ENCODE measurements around the gene RSRC1.

Gene RSRC1

DNA sequence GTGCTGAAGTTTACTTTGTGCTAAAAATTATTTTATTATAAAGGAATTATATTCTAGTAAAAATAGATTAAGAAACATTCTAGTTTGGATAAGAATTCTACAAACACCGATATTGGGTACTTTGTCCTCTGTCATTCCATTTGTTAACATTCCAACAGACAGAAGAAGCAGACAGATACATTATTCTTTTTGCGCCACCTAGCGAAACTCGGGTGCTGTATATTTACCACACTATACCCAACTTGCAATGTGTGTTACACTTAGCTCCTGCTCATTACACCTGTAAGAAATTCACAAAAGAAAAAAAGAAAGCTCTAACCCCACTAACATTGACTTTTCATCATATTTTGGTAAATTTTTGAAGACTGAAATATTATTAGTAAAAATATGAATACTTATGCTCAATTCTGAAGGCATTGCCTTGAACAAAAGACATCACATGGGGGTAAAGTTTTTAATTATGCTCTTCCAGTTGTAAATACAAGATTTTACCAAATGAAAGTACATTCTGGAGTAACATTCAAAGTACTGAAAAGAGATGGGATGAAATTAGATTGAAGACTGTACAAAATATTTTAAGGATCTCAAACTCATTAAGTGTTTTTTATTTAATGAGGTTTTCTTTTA is 324.6 kb downstream of the RSRC1 start:
- Mint-ChIP-seq H3K9me3 (no peaks in the 10 kb centered on the region), H3K4me3 (no peak overlapping the region), H3K27me3 (no peaks in the 10 kb centered on the region), H3K36me3 (ENCODE audit: insufficient read depth) (no peaks in the 10 kb centered on the region), H3K4me1 (ENCODE audit: low read depth in 2 of 2) (no peaks in the 10 kb centered on the region), H3K27ac (no peak overlapping the region)
- no peak for ATAC-seq (replicated peaks)
- peak in 1 of 3 experiments; percentile 6 for DNase-seq

DNA sequence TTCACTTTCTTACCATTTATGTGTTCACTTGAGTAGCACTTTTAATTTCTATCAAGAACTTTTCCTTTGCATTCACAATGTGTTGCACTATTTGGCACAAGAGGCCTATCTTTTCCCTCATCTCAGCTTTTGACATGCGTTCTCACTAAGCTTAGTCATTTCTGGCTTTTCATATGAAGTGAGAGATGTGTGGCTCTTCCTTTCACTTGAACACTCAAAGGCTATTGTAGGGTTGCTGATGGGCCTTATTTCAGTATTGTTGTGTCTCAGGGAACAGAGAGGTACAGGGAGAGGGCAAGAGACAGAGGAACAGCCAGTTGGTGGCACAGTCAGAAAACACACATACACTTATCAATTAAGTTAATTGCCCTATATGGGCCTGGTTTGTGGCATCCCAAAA is 333.7 kb downstream of the RSRC1 start:
- Mint-ChIP-seq H3K4me1 (ENCODE audit: low read depth in 2 of 2) (no peaks in the 10 kb centered on the region), H3K9me3 (no peaks in the 10 kb centered on the region), H3K27ac (no peak overlapping the region), H3K4me3 (no peak overlapping the region), H3K36me3 (ENCODE audit: insufficient read depth) (no peaks in the 10 kb centered on the region), H3K27me3 (no peaks in the 10 kb centered on the region)
- DNase-seq (no peak), ATAC-seq (replicated peaks) (no peak)

DNA sequence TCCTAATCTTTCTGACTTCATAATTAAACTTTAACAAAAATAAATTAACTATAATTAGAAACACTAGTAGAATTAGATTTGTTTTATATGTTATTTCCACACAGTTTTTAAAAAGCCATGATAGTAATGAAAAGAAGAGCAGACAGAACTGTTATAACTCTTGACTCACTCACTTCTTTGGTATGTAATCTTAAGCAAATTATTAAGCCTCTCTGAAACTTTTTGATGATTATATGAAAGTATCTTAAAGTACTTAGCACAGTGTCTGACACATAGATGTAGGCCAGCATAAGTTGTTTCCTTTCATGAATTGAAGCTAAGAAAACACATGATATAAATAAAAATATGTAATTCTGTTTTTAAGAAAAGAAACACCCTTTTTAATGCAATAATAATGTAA is 337.5 kb downstream of the RSRC1 start:
- no peaks in the 10 kb centered on the region for H3K9me3 Mint-ChIP-seq
- ATAC-seq (replicated peaks), result no peak

DNA sequence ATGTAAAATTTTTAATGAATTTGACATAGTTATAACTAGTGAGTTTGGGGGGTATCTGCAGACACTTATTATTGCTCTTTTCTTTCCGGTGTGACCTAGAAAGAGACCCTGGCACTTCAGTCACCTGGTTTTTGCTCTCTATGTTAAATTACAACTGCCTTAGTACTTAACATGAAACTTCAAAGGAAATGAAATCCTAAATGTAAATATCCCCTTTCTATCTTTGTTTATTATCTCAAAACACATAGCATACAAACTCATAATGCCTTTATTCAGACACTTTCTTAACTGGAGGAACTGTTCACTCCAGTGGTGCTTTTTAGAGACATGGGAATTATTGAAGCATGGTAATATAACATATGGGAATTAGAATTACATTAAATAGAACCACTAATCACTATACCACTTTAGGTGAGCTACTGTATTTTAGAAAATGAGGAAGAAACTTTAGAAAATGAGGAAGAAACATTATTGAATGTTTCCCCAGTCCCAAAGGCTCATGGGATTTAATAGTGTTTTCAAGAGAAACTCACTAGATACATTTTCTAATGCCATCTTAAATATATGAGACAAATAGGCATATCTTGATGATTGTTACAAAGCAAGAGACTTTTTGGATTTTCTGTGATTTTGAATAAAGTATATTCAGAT is 341.6 kb downstream of the RSRC1 start:
- Mint-ChIP-seq H3K36me3 (ENCODE audit: insufficient read depth) (no peaks in the 10 kb centered on the region), H3K27ac (no peak overlapping the region), H3K4me3 (no peak overlapping the region), H3K27me3 (no peaks in the 10 kb centered on the region), H3K4me1 (ENCODE audit: low read depth in 2 of 2) (no peaks in the 10 kb centered on the region), H3K9me3 (no peaks in the 10 kb centered on the region)
- DNase-seq (no peak), ATAC-seq (replicated peaks) (no peak)

More for the DNA sequence above, 337.5 kb downstream of the RSRC1 start:
- no peaks in the 10 kb centered on the region for H3K27me3 Mint-ChIP-seq
- no peaks in the 10 kb centered on the region for H3K4me1 Mint-ChIP-seq (ENCODE audit: low read depth in 2 of 2)
- no peaks in the 10 kb centered on the region for H3K36me3 Mint-ChIP-seq (ENCODE audit: insufficient read depth)
- no peak overlapping the region for H3K4me3 Mint-ChIP-seq
- H3K27ac Mint-ChIP-seq, result no peak overlapping the region
- DNase-seq, result no peak

DNA sequence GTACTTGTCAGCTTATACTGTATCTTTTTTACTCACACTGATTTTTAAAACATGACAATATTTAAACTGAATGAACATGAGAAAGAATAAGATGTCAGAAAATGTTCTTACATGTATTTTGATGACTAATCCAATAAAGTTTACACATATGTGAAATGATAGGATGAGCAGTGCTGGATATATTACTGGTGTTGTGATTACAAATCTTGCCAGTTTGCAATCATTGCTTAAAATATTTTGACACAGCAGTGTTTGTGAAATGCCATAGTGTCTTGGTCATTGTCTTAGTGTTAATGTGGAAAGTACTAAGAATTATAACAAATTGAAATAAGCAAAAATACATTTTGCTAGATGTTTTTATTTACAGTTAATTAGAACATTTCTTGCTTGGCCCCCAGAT is 342.4 kb downstream of the RSRC1 start:
- H3K27me3 Mint-ChIP-seq, result no peaks in the 10 kb centered on the region
- no peak for DNase-seq

DNA sequence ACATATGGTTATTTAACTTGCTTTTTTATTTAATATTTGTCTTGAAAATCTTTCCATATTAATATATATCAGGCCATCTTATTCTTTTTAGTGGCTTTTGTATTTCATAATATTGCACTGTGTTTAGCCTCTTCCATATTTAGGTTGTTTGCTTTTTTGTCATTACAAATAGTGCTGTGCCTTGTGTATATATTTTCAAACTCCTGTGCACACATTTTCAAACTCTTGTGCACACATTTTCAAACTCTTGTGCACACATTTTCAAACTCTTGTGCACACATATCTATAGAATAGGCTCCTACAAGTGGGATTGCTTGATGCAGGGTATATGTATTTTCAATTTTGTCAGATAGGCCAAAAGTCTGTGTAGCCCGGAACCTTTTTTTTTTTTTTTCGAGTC is 343.1 kb downstream of the RSRC1 start:
- DNase-seq, result no peak
- no peaks in the 10 kb centered on the region for H3K36me3 Mint-ChIP-seq (ENCODE audit: insufficient read depth)
- ATAC-seq (replicated peaks), result no peak
- H3K4me3 Mint-ChIP-seq, result no peak overlapping the region
- H3K27me3 Mint-ChIP-seq, result no peaks in the 10 kb centered on the region
- H3K4me1 Mint-ChIP-seq (ENCODE audit: low read depth in 2 of 2), result no peaks in the 10 kb centered on the region
- no peaks in the 10 kb centered on the region for H3K9me3 Mint-ChIP-seq
- no peak overlapping the region for H3K27ac Mint-ChIP-seq

More for the DNA sequence above, 342.4 kb downstream of the RSRC1 start:
- Mint-ChIP-seq H3K27ac (no peak overlapping the region), H3K4me1 (ENCODE audit: low read depth in 2 of 2) (no peaks in the 10 kb centered on the region), H3K36me3 (ENCODE audit: insufficient read depth) (no peaks in the 10 kb centered on the region), H3K4me3 (no peak overlapping the region), H3K9me3 (no peaks in the 10 kb centered on the region)
- ATAC-seq (replicated peaks), result no peak

DNA sequence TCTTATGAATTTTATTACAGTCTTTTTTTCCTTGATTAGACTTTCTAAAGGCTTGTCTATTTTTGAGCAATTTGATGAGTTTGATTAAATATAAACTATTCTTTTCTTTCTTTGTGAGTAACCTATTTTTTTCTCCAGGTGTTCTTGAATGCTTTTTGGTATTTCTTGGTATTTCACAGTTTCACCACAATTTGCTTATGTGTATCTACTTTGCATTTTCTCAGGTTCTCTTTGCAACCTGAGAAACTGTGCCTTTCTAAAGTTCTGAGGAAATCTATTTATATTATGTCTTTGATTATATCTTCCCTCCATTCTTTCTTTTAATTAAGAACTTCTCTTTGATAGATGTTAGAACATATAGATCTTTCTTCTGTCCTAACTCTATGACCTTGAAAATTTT is 344.0 kb downstream of the RSRC1 start:
- no peak overlapping the region for H3K27ac Mint-ChIP-seq
- no peaks in the 10 kb centered on the region for H3K9me3 Mint-ChIP-seq

DNA sequence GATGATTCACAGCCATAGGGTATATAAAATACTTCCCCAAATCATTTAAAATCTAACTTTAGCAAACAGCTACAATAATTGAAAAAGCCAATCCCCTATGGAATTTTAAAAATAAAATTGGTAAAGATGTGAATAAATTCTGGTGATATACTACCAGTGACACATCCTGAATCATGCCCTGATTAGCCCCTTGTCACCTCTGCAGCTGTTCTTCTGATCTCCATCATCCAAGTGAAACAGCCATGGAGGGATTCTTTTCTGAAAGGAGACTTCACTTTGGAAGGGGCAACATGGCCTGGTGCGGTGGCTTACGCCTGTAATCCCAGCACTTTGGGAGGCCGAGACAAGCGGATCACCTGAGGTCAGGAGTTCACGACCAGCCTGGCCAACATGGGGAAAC is 345.5 kb downstream of the RSRC1 start:
- no peak for DNase-seq
- Mint-ChIP-seq H3K4me3 (no peak overlapping the region), H3K27ac (no peak overlapping the region), H3K27me3 (no peaks in the 10 kb centered on the region), H3K4me1 (ENCODE audit: low read depth in 2 of 2) (no peaks in the 10 kb centered on the region), H3K9me3 (no peaks in the 10 kb centered on the region), H3K36me3 (ENCODE audit: insufficient read depth) (no peaks in the 10 kb centered on the region)
- no peak for ATAC-seq (replicated peaks)

More for the DNA sequence above, 344.0 kb downstream of the RSRC1 start:
- no peak for ATAC-seq (replicated peaks)
- no peak for DNase-seq
- Mint-ChIP-seq H3K27me3 (no peaks in the 10 kb centered on the region), H3K4me3 (no peak overlapping the region), H3K36me3 (ENCODE audit: insufficient read depth) (no peaks in the 10 kb centered on the region), H3K4me1 (ENCODE audit: low read depth in 2 of 2) (no peaks in the 10 kb centered on the region)

DNA sequence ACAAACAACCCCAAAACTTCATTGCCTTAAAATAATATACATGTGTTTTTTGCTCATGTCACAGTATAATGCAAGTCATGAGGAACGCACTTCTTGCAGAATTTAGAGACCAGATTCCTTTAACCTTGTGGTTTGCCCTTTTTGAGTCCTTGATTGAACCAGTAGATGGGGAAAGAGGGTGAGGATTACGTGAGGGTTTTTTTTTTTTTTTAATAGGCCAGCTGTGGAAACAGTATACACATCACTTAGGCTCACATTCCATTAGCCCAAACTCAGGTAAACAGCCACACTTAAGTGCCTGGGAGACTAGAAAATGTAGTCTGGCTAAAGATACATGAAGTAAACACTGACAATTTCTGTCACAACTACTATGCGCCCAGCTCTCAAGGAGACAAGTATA is 346.2 kb downstream of the RSRC1 start:
- Mint-ChIP-seq H3K4me1 (ENCODE audit: low read depth in 2 of 2) (no peaks in the 10 kb centered on the region), H3K9me3 (no peaks in the 10 kb centered on the region), H3K36me3 (ENCODE audit: insufficient read depth) (no peaks in the 10 kb centered on the region), H3K27ac (no peak overlapping the region), H3K4me3 (no peak overlapping the region), H3K27me3 (no peaks in the 10 kb centered on the region)
- ATAC-seq (replicated peaks) (no peak), DNase-seq (no peak)

DNA sequence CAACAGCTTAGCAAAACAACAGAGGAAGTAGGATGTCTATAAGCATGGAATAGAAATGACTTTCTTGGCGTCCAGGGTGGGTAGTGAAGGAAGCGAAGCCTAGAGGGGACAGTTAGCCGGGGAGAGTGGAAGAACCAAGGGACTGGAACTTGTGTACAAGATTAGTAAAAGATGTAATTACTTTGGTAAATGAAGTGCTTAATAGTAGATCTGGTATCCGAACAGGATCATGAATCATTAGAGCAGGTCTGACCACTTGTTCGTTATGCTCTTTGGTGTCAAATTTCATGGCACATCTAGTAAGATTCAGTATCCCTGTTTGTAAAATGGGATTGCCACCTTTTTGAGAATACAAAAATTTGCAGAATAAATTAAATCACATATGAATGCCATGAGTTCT is 348.6 kb downstream of the RSRC1 start:
- ATAC-seq (replicated peaks) (no peak), DNase-seq (no peak)
- Mint-ChIP-seq H3K27ac (no peak overlapping the region), H3K4me1 (ENCODE audit: low read depth in 2 of 2) (no peaks in the 10 kb centered on the region), H3K36me3 (ENCODE audit: insufficient read depth) (no peaks in the 10 kb centered on the region), H3K4me3 (no peak overlapping the region), H3K9me3 (no peaks in the 10 kb centered on the region), H3K27me3 (no peaks in the 10 kb centered on the region)

DNA sequence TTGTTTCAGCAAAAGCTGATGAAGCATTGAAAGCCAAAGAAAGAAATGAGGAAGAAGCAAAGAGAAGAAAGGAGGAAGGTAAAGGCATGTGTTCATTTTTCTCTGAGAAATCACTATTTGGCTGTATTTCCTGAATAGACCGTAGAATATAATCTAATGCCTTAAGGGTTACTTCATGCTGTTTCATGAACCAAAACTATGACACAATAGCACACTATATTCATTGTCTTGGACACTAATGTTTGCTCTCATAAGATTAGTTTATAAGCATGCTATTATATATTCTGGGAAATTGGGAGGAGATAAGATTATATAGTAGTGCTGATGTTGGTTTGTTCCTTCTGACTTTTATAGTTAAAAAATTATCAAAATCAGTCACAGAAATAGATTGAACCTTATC is 351.0 kb downstream of the RSRC1 start:
- no peaks in the 10 kb centered on the region for H3K4me1 Mint-ChIP-seq (ENCODE audit: low read depth in 2 of 2)
- H3K27me3 Mint-ChIP-seq, result no peaks in the 10 kb centered on the region
- H3K4me3 Mint-ChIP-seq, result no peak overlapping the region
- H3K9me3 Mint-ChIP-seq, result no peaks in the 10 kb centered on the region
- ATAC-seq (replicated peaks) (no peak), DNase-seq (no peak)
- peak overlapping the region in 1 of 2 donors; percentile 7 for H3K27ac Mint-ChIP-seq
- no peaks in the 10 kb centered on the region for H3K36me3 Mint-ChIP-seq (ENCODE audit: insufficient read depth)

DNA sequence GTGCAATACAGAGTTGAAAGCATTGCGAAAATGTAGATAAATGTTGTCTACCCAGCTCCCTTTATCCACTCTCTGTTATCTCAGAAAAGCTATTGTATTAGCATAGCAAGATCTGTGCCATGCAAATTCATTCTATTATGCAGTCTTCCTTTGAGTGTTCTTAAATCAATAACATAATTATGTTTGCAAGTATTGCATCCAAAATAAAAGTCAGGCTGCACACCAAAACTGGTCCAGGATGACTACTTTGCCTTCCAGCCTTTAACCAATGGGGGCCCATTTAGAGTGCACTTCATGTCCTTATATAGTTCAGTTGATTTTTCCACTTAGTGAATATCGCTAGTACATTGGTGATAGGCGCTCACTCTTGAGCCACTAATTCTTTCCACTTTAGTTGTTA is 353.7 kb downstream of the RSRC1 start:
- ATAC-seq (replicated peaks), result no peak
- no peak for DNase-seq
- Mint-ChIP-seq H3K4me3 (no peak overlapping the region), H3K9me3 (no peaks in the 10 kb centered on the region), H3K36me3 (ENCODE audit: insufficient read depth) (no peaks in the 10 kb centered on the region), H3K4me1 (ENCODE audit: low read depth in 2 of 2) (no peaks in the 10 kb centered on the region), H3K27me3 (no peaks in the 10 kb centered on the region), H3K27ac (no peak overlapping the region)

DNA sequence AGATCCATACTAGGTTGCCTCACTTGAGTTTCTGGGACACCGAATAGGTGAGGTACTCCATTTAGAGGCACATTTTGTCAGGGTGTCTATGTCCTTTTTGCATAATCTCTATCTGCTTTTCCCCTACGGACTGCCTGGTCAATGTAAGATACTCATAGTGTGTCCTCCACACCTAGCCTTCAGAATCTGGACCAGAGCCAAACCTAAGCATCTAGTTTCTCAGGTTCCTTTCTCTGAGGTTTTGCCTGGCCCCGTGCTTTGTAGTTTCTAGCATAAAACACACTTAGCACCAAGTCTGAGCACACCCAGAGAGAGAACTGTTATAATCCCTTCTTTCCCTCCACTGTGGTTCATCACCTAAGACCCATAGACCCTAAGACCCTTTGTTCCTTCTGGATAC is 355.2 kb downstream of the RSRC1 start:
- ATAC-seq (replicated peaks) (no peak), DNase-seq (no peak)
- H3K9me3 Mint-ChIP-seq, result no peaks in the 10 kb centered on the region
- no peaks in the 10 kb centered on the region for H3K27me3 Mint-ChIP-seq
- H3K27ac Mint-ChIP-seq, result no peak overlapping the region
- H3K4me3 Mint-ChIP-seq, result no peak overlapping the region
- H3K36me3 Mint-ChIP-seq (ENCODE audit: insufficient read depth), result no peaks in the 10 kb centered on the region
- no peaks in the 10 kb centered on the region for H3K4me1 Mint-ChIP-seq (ENCODE audit: low read depth in 2 of 2)

DNA sequence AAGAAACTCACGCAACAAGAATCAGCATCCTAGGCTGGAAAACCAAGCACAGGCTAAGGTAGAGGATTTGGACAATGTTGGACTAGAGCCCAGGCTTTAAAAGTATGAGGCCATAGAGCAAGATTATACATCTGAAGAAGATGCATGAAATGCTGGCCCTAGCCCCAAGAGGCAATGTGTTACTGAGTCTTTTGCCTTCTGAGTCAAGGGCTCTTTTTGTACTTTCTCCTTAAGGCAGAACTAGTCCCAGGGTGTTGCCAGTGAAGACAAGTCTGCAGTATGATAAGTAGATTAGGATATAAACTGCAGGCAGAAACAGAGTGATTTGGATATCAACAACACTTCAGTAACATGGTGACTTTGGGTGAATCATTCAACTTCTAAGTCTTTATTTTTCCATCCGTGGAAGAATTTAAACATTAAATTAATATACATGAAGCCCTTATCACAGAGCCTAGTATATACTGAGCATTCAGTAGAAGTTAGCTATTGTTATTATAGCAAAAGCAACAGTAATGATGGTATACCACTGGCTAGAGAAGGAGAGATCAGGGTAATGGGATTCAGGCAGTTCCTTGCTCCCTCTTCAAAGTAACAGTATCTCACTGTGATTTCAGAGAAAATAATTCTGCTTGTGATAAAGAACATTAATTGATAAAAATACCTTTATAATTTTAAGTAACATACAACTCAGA is 361.2 kb downstream of the RSRC1 start:
- Mint-ChIP-seq H3K4me1 (ENCODE audit: low read depth in 2 of 2) (no peaks in the 10 kb centered on the region), H3K27ac (no peak overlapping the region), H3K4me3 (no peak overlapping the region), H3K9me3 (no peaks in the 10 kb centered on the region), H3K27me3 (no peaks in the 10 kb centered on the region), H3K36me3 (ENCODE audit: insufficient read depth) (no peaks in the 10 kb centered on the region)
- no peak for DNase-seq
- ATAC-seq (replicated peaks), result no peak

Data from effector memory CD8-positive, alpha-beta T cell (primary cell).